ENCODE measurements around the gene CCDC188.

Gene CCDC188

GRCh38 chr22:20116376-20116950 is 34.4 kb downstream of the CCDC188 start:
- no peak for DNase-seq

- DNase-seq, result no peak
These were observed 35.0 kb downstream of the CCDC188 start, which contains the start of gene RANBP1 for GRCh38 chr22:20115691-20116375. Gene RANBP1 (plus strand): TSS chr22:20116104. CDS start chr22:20116185, 81 bp downstream.

GRCh38 chr22:20114506-20115475 is 36.1 kb downstream of the CCDC188 start:
- no peak for DNase-seq

- DNase-seq, result no peak
These were observed 37.1 kb downstream of the CCDC188 start for GRCh38 chr22:20113551-20114310.

GRCh38 chr22:20112623-20113511 is 38.0 kb downstream of the CCDC188 start:
- no peak for DNase-seq

- no peak for DNase-seq
These were observed 38.9 kb downstream of the CCDC188 start for GRCh38 chr22:20111689-20112622.

GRCh38 chr22:20111045-20111688 is 39.7 kb downstream of the CCDC188 start:
- DNase-seq, result no peak

- no peak for DNase-seq
These were observed 40.4 kb downstream of the CCDC188 start for GRCh38 chr22:20110359-20110985.

GRCh38 chr22:20109411-20110358 is 41.2 kb downstream of the CCDC188 start:
- DNase-seq, result no peak

GRCh38 chr22:20108757-20109230 is 42.1 kb downstream of the CCDC188 start:
- no peak for DNase-seq

- no peak for DNase-seq
These were observed 42.7 kb downstream of the CCDC188 start for GRCh38 chr22:20107951-20108756.

- DNase-seq, result no peak
These were observed 43.4 kb downstream of the CCDC188 start for GRCh38 chr22:20107471-20107901.

- no peak for DNase-seq
These were observed 44.0 kb downstream of the CCDC188 start for GRCh38 chr22:20106849-20107237.

GRCh38 chr22:20106205-20106848 is 44.5 kb downstream of the CCDC188 start:
- no peak for DNase-seq

- DNase-seq, result no peak
These were observed 45.2 kb downstream of the CCDC188 start for GRCh38 chr22:20105456-20106204.
